HL-60 (cell line): ENCODE measurements around the gene SMOC2.

ENCODE experiments used
- POLR2AphosphoS5 ChIP-seq: IDR thresholded peaks from 2 replicates; pipeline ENCODE4 v1.6.1; 2012; ENCODE audit warnings: low read depth
- TF ChIP-seq, protein P1 (sequence below): IDR thresholded peaks from one replicate; pipeline ENCODE4 v1.5.1; 2011; ENCODE audit warnings: low read length, control low read depth, inconsistent platforms; ENCODE audit not compliant: insufficient read depth
- TF ChIP-seq, protein P2 (sequence below): IDR thresholded peaks from 2 replicates; pipeline ENCODE4 v1.6.1; 2012; ENCODE audit warnings: low read depth; ENCODE audit not compliant: insufficient replicate concordance

DNA sequence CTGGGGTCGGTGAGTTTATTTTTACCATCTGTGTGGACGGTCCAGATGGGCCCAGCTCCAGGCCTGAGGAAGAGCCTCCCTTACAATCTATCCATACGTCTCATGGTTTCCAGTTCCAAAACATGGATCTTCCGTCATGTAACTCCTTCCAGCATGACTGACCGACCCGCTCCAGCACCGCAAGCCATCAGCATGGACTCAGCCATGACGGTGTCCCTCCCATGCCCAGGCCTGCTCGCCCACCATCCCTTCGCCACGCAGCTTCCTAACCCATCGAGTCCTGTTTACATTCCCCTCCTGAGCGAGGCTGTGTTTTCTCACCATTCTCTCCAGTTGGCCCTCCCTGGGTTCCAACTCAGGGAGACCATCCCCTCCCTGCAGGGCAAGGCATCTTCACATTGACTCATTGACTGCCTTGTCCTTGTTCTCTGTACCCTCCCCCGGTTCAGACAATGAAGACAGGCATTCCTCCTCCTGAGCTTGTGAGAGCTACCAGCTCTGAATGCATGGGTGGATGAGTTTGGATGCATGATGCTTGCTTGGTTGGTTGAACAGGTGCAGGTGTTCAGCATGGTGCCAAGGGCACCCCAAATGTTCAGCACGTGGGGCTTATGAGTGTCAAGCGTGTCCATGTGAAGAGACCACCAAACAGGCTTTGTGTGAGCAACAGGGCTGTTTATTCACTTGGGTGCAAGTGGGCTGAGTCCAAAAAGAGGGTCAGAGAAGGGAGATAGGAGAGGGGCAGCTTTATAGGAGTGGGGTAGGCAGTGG is 235.8 kb downstream of the SMOC2 start:
- TF ChIP-seq, protein P1, sequence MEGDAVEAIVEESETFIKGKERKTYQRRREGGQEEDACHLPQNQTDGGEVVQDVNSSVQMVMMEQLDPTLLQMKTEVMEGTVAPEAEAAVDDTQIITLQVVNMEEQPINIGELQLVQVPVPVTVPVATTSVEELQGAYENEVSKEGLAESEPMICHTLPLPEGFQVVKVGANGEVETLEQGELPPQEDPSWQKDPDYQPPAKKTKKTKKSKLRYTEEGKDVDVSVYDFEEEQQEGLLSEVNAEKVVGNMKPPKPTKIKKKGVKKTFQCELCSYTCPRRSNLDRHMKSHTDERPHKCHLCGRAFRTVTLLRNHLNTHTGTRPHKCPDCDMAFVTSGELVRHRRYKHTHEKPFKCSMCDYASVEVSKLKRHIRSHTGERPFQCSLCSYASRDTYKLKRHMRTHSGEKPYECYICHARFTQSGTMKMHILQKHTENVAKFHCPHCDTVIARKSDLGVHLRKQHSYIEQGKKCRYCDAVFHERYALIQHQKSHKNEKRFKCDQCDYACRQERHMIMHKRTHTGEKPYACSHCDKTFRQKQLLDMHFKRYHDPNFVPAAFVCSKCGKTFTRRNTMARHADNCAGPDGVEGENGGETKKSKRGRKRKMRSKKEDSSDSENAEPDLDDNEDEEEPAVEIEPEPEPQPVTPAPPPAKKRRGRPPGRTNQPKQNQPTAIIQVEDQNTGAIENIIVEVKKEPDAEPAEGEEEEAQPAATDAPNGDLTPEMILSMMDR, result no peak
- TF ChIP-seq POLR2AphosphoS5, result no peak
- TF ChIP-seq, protein P2, sequence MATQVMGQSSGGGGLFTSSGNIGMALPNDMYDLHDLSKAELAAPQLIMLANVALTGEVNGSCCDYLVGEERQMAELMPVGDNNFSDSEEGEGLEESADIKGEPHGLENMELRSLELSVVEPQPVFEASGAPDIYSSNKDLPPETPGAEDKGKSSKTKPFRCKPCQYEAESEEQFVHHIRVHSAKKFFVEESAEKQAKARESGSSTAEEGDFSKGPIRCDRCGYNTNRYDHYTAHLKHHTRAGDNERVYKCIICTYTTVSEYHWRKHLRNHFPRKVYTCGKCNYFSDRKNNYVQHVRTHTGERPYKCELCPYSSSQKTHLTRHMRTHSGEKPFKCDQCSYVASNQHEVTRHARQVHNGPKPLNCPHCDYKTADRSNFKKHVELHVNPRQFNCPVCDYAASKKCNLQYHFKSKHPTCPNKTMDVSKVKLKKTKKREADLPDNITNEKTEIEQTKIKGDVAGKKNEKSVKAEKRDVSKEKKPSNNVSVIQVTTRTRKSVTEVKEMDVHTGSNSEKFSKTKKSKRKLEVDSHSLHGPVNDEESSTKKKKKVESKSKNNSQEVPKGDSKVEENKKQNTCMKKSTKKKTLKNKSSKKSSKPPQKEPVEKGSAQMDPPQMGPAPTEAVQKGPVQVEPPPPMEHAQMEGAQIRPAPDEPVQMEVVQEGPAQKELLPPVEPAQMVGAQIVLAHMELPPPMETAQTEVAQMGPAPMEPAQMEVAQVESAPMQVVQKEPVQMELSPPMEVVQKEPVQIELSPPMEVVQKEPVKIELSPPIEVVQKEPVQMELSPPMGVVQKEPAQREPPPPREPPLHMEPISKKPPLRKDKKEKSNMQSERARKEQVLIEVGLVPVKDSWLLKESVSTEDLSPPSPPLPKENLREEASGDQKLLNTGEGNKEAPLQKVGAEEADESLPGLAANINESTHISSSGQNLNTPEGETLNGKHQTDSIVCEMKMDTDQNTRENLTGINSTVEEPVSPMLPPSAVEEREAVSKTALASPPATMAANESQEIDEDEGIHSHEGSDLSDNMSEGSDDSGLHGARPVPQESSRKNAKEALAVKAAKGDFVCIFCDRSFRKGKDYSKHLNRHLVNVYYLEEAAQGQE, result no peak
